Lung microvascular endothelial cell (primary cell): ENCODE measurements around the gene PDC. TPM values are rescaled to one million over a fixed set of nuclear protein-coding genes. Genes with fewer than 3 reads are reported as not detected.
"Not testable (repeated sequence)": the region's sequence is repeated elsewhere in the genome, so short reads cannot be mapped to it uniquely, and the experiment has no call there.

Experiments used
- DNase-seq, 2 donors: peaks; one replicate each; pipeline versions ENCODE4 v3.0.0 to v3.0.0-alpha.2; 2010; ENCODE audit warnings: low read depth in 2 of 2
- total RNA-seq: library from RNA; depleted of rRNA; stranded (reverse); fragments of >200 nt; gene quantifications from 2 replicates; pipeline ENCODE4 v1.2.1, GENCODE V29; 2014

Gene PDC
- total RNA-seq, 1 donor from 2014 or later = not detected

DNA sequence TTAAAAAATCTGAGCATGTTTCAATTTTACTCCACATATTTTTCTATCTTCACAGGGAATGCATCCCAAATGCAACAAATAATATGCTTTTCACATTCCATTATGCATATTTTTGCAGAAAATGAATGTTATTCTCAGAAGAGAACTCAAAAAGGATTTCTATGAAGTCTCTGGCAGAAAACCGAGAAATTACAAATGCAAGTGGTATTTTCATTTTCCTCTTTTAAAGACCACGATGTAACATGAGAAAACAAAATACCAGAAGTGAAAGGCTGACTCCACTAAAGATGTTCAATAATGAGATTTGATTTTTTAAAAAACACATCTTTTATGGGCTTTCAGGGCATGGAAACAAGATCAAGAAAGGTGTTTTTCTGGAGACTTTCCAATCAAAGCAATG lies 5.0 kb upstream of the PDC start:
- DNase-seq = no peak

DNA sequence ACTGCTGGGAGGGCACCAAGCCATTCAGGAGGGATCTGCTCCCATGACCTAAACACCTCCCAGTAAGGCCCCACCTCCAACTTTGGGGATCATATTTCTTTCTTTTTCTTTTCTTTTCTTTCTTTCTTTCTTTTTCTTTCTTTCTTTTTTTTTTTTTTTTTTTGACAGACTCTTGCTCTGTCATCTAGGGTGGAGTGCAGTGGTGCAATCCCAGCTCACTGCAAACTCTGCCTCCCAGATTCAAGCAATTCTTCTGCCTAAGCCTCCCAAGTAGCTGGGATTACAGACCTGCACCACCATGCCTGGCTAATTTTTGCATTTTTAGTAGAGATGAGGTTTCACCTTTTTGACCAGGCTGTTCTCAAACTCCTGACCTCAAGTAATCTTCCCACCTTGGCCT lies 4.6 kb upstream of the PDC start:
- not testable (repeated sequence) for DNase-seq

DNA sequence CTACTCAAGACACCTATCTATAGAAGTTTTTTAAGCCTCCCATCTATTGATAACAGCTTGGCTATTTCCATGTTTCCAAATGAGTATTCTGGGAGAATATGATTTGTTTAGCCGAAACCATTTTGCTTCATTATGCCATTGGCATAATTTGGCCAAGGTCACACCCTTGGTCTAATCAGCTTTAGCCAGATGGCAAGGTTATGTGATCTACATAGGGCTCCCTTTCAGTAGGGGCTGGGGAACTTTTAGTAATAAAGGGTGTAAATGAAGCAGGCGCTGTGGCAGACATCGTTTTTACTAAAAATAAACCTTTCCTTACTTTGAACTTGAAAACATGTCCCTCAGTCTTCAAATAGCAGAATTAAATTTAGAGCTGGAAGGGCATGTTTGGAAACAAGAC lies 3.0 kb upstream of the PDC start:
- no peak for DNase-seq

DNA sequence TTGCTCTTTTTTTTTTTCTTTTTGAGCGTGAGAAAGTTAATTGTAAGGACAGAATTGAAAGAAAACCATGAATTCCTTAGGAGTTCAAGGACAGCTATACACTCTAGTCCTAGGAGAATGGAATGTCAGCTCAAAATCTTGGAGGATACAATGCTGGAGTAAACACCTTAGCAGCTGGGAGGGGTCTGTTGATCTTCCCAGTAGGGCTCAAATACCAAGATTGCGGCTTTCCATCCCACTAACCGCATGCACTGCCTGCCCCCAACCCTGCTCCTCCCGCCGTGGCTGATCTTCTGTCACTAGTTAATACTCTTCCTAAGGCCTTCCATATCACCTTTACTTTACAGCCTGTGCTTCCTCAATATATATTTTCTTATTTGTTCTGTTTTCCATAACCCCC lies 2.6 kb upstream of the PDC start:
- DNase-seq = no peak

DNA sequence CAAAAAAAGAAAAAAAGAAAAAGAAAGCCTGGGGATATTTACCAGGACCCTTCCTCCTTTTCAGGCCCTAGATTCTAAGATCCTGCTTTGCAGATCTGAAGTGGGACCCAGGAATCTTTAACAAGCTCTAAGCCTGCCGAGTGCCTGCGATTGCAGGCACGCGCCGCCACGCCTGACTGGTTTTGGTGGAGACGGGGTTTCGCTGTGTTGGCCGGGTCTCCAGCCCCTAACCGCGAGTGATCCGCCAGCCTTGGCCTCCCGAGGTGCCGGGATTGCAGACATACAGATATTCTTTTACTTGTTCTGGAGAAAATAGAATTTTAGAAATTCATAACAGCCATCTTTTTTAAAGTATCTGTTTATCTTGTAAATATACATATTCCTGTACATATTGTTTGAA lies 1.8 kb downstream of the PDC start:
- DNase-seq = not testable (repeated sequence)

DNA sequence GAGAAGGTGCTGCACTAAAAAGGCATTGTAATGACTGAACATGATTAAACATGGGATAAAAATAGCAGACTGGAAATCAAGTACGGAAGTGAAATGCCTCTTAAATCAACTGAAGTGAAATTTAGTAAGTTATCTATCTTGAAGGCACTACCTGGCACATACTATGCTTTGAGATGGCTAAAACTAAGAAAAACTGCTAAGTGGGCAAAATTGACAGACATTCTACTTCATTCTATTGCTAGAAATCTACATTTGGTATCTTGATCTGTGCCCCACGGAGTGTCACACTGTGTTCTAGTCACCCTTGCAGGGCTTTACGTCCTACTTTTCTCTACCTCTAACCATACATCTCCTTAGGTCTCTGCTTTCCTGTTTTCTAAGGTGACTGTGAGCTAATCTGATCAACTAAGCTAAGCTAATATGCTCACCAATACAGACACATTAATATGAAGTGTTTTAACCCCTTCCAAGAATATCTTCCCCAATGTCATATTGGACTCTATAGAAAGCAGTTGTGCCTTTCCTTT lies 4.1 kb downstream of the PDC start:
- DNase-seq = peak in 1 of 2 donors; percentile 5

DNA sequence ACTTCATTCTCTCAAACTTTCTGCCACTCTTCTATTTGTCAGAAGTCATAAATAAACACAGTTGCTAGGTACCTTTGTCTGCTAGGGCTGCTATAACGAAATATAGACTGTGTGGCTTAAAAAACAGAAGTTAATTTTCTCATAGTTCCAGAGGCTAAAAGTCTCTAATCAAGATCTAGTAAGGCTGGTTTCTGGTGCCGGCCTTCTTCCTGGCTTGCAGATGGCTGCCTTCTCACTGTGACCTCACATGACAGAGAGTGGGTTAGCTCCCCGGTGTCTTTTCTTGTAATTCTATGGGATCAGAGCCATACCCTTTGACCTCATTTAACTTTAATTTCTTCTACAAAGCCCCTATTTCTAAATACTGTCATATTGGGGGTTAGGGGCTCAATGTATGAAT lies 5.9 kb downstream of the PDC start:
- no peak for DNase-seq

DNA sequence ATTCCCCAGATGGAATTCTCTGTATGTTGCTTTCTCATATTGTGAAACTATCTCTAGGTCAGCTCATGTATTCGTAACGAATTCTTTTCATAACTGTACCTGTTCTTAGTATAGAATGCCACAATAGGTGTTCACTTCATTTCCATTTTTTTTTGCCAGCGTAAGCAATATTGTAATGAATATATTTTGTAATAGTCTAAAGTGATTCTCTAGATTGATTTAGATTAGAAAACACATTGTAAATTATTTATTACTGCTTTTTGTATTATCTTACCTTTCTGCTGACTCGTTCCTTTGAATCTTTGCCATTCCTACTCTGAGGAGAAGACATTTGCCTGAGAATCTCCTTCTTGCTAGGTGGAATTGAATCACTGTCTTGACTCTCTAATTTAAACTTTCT lies 14.8 kb downstream of the PDC start:
- no peak for DNase-seq

DNA sequence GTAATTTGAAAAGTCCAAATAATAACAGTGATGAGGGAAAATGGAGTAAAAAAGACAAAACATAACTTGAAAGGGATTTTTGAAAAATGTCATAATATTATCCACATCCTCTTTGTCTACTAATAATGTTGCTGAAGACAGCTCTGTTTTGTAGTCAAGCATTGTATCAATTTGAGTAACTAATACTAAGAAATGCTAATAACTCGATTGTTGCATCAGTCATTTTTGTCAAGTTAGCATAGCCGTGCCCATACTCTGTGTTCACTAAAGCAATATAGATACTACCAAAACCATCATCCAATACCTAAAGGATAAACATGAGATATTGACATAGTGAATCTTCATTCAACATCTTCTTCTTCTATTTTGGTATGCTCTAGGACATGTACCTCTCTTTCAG lies 17.3 kb downstream of the PDC start:
- DNase-seq = no peak

DNA sequence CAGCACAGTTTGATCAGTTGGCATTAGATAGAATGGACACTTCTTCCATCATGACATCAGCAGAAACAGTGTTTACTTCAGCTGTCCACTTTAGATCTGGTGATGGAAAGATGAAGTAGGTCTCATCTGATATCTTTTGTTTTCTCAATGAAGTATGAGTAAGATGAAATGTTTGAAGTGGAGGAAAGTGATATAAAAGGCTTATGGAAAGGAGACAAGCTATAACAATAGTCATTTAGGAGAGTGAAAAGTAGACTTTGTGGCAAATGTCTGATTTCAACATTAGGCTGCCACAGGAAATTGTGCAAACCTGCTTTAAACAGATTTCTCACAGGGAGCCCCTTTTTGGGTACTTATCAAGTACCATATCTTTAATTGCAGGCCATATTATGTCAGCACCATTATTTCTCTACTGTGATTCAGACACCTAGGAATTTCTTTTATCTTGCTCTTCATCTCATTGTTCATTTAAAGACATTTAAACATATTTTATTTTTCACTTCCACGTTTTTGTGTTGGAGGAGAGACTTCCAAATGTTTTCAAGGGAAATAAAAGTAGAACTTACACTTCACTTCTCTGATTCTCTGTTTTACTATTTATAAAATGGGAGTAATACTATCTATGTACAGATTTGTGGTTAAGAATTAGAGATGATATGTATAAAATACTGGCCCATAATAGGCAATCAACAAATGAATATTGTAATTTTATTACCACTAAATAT lies 18.1 kb downstream of the PDC start:
- peak; percentile 38 to 88 for DNase-seq

DNA sequence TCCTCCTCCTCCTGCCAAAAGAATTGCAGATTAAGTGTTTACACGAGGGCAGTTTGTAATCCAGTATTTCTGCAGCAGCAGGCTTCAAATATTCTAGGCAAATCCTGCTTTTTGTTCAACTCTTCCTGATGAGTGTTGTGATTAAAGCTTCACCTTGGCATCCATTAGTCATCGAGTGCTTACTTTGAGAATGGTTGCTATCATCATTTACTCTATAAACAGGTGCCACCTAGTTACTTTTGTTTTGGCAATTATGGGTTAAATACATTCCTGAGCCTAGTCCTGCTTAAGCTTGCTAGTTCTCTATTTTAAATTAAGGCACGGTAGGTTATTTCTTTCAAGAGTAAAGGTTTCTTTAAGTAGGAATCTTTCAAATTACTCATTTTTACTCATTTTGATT lies 20.3 kb downstream of the PDC start:
- DNase-seq = peak; percentile 26 to 58

DNA sequence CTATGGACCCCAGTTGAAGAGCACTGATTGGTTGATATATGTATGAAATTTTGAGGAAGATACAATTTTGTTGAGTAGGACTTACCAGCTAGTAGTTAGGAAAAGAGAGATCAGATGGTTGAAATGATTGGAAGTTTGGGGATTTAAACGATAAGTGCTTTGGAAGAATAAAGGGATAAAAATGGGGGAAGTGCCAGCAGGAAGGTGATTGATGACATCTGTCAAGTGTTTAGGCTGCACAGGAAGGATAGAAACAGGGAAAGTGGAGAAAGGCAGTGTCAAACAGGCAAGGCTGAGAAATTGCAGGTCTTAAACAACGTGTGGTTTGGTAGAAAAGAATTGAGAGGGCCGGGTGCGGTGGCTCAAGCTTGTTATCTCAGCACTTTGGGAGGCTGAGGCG lies 22.3 kb downstream of the PDC start:
- DNase-seq = no peak

DNA sequence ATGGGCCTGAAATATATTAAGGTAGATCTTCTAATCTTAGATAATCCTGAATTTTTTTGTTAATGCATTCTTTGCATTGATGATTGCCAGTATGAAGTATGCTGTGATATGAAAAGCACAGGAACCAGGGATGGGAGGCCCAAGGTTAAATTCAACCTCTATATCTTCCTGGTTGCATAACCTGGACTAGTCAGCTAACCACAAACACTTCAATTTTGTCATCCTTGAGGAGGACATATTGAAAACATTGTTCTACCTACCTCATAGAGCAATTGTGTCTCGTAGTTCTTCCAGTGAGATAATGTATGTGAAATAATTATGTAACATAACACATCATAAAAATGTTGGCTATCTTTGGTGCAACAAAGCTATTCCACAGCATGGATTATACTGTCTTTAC lies 25.6 kb downstream of the PDC start:
- no peak for DNase-seq

DNA sequence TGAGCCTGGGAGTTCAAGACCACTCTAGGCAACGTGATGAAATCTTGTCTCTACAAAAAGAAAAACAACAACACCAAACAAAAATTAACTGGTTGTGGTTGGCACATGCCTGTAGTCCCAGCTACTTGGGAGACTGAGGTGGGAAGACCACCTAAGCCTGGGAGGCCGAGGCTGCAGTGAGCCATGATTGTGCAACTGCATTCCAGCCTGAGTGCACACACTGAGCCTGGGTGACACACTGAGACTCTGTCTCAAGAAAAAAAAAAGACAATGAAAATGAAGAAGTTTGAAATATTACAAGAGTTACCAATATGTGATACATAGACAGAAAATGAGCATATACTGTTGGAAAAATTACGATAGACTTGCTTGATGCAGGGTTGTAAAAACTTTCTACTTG lies 31.9 kb downstream of the PDC start:
- no peak for DNase-seq

DNA sequence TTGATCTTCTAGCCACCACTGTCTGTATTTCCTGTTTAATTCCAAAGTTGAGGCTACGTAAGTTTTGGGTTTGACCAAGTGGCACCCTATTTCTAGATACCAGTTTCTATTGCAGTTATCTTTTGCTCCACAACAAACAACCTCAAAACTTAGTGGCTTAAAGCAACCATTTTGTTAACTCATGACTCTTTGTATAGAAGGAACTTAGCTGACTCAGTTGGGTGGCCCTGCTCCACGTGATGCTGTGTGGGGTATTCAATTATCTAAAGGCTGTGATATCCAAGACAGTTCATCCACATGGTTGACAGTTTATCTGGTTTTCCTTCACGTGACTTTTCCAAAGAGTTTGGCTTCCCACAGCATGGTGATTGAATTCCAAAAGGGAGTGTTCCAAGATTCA lies 34.8 kb downstream of the PDC start:
- no peak for DNase-seq

DNA sequence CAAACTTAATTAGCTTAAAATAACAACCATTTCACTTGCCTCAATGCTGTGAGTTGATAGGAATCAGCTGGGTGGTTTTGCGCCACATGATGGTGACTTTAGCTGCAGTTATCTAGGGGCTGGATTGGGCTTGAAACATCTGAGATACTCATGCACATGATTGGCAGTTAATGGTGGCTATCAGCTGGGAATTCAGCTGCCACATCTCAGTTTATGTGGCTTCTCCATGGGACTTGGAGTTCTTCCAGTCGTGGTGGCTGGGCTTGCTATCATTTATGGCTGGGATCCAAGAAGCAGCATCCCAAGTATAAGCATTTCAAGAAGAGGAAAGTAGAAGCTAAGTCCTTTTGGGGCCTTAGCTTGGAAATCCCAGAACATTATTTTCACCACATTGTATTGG lies 36.4 kb downstream of the PDC start:
- DNase-seq = no peak

DNA sequence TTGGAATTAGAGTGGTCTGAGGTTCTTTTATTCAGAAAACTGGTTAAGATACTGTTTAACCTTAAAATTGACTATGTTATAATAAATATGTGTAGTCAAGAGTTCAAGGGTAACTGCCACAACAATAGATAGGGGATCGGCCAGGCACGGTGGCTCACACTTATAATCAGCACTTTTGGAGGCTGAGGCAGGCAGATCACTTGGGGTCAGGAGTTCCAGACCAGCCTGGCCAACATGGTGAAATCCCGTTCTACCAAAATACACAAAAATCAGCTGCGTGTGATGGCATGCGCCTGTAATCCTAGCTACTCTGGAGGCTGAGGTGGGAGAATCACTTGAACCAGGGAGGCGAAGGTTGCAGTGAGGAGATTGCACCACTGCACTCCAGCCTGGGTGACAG lies 39.5 kb downstream of the PDC start:
- no peak for DNase-seq

DNA sequence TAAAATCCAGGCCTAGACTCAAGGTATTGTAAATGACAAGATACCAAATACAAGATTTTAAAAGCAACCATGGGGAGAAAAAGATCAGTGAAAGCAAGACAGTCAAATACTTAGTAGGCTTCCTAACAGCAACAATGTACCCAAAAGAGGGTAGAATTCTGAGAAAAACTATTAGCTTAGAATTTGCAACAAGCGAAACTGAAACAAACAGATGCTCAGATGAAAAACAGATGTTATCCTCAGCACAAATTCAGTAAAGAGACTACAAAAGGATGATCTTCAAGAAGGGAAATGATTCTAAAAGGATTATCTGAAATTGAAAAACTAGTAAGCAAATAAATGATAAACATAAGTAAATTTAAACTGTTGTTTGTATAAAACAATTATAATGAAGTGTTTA lies 40.0 kb downstream of the PDC start:
- no peak for DNase-seq

DNA sequence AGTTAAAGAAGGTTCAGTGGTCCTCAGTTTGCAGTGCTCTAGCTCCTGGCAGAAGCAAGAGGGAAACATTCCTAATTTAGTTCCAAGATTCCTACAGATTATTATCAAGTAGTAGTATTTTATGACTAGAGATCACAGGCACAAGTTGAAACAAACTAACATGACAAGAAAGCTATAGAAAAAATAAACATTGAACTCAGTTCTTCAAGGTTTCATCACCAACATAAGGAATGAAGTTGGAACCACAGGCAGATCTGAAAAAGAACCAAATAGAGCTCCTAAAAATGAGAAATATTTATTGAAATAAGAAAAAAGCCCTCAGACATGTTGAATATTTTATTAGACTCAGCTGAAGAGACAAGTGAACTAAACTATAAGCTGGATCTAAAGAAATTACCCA lies 40.6 kb downstream of the PDC start:
- DNase-seq = no peak

DNA sequence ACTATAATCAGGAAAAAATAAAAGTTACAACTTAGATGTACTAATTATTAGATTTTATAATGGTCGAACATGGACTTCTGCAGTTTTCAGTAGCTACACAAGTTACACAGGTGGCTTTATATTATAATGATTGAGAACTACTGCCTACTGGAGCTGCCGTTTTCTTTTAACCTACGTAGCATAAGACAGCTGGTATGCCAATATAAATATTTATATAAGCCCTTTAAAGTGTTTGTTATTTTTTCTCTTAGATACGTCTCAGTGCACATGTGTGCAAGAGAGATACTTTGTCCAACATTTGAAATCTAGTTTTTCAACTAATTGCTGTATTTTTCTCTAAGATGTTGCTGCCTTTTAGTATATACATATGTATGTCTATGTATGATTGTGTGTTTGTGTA lies 42.4 kb downstream of the PDC start:
- no peak for DNase-seq

DNA sequence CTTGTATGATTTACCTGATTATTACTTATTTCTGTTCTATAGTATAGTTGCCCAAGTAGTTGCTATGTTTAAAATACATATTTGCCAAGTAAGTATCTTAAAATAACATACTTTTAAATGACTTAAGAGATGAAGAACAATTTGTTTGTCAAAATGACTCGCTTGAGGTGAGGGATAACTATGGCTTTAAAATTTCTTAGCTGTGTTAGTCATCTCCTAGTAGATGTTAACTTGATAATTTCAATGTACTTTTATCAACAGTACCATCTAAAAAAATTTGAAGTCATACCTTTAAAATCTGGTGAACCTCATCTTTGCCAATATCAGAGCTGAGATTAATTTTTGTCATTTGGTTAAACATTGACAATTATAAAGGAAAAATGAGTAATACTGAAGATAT lies 47.6 kb downstream of the PDC start:
- DNase-seq = no peak

DNA sequence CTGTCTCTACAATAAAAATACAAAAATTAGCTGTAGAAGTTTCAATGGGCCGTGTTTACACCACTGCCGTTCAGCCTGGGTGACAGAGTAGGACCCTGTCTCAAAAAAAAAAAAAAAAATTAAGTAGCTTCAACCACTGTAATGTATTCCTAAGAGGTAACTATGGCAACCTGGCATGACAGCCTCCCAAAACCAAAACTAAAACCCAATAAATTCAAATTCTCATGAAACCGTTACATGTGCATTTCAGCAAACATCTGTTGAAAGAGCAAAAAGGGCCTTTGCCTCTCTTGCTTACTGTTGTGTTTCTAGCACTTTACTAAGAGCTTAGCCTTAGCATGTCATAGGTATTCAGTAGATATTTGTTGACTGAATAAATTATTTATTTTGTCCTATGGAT lies 51.8 kb downstream of the PDC start:
- peak in 1 of 2 donors; percentile 16 for DNase-seq

DNA sequence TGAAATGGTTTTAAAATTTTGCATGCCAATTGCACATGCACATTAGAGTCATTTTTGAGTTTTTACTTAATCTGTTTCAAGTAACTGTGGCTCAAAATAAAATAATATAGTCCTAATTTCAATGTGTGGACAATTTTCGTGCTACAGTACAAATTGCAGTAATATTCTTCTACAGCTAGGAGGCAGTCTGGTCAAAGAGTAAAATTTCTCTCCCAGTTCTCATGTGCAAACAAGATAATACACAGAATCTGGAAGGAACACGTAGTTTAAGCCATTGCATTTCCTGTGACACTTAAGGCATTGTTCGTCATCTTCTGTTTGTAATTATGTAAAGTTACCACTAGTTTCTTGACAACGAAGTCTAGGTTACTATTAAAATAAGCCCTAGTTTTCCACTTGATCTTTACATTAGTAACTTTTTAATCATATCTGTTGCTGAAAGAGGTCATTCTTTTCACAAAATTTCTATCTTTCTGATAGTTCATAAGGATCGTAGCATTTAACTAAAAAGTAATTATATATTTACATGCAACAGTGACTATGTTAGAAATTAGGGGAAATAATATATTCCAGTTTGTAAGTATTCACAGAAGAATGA lies 56.4 kb downstream of the PDC start:
- DNase-seq = peak; percentile 69 to 92
